CD4-positive, CD25-positive, alpha-beta regulatory T cell (primary cell): ENCODE data around the gene PLG. TPM values are rescaled to one million over a fixed set of nuclear protein-coding genes. Genes with fewer than 3 reads are reported as not detected.
"Not testable (repeated sequence)": the region's sequence is repeated elsewhere in the genome, so short reads cannot be mapped to it uniquely, and the experiment has no call there.

Source experiments
- ATAC-seq, 2 donors: fragments of 150-1000 bp; cut with Tn5 transposase; one replicate each; pipeline ENCODE4 v1.10.0; 2021; ENCODE audit warnings: low read depth in 2 of 2, moderate number of reproducible peaks in 2 of 2, moderate library complexity in 1 of 2
- DNase-seq, 3 donors: peaks; one replicate each; pipeline versions ENCODE4 v3.0.0 to v3.0.0-alpha.2; 2012 to 2022; ENCODE audit warnings: mixed read lengths in 1 of 3
- H3K27ac ChIP-seq: one replicate; pipeline ENCODE4 v1.7.0; 2013; ENCODE audit warnings: mild to moderate bottlenecking, low read length; ENCODE audit not compliant: insufficient read depth, poor library complexity, severe bottlenecking
- H3K27me3 ChIP-seq: one replicate; pipeline ENCODE4 v1.7.0; 2013; ENCODE audit warnings: low read length; ENCODE audit not compliant: control insufficient read depth, insufficient read depth
- H3K36me3 ChIP-seq: one replicate; pipeline ENCODE4 v1.7.0; 2013; ENCODE audit warnings: mild to moderate bottlenecking, low read length, moderate library complexity; ENCODE audit not compliant: control insufficient read depth, insufficient read depth
- H3K4me1 ChIP-seq: 2 replicates; pipeline ENCODE4 v1.7.0; 2013; ENCODE audit warnings: mild to moderate bottlenecking, low read length; ENCODE audit not compliant: insufficient read depth, control insufficient read depth, poor library complexity, severe bottlenecking
- H3K4me3 ChIP-seq: one replicate; pipeline ENCODE4 v1.7.0; 2013; ENCODE audit warnings: low read depth, mild to moderate bottlenecking, low read length, moderate library complexity
- H3K9me3 ChIP-seq, 2 experiments: 1 replicate in 1 of 2; 2 replicates in 1 of 2; pipeline ENCODE4 v1.7.0; 2013; ENCODE audit warnings: low read length in 2 of 2, mild to moderate bottlenecking in 1 of 2, moderate library complexity in 1 of 2; ENCODE audit not compliant: control insufficient read depth in 2 of 2
- H3K27ac Mint-ChIP-seq, 3 donors: one replicate each; pipeline ENCODE4 v1.8.0; 2020 to 2022; ENCODE audit warnings: mild to moderate bottlenecking in 3 of 3, mixed read lengths in 3 of 3, moderate library complexity in 2 of 3
- H3K27me3 Mint-ChIP-seq: one replicate; pipeline ENCODE4 v1.8.0; 2022; ENCODE audit warnings: mild to moderate bottlenecking, mixed read lengths
- H3K36me3 Mint-ChIP-seq: one replicate; pipeline ENCODE4 v1.8.0; 2020; ENCODE audit warnings: mixed read lengths
- H3K4me1 Mint-ChIP-seq, 4 donors: one replicate each; pipeline ENCODE4 v1.8.0; 2020 to 2022; ENCODE audit warnings: mixed read lengths in 4 of 4, mild to moderate bottlenecking in 1 of 4
- H3K4me3 Mint-ChIP-seq, 4 donors: one replicate each; pipeline ENCODE4 v1.8.0; 2020 to 2022; ENCODE audit warnings: mild to moderate bottlenecking in 4 of 4, mixed read lengths in 4 of 4, moderate library complexity in 3 of 4
- H3K9me3 Mint-ChIP-seq, 7 donors: one replicate each; pipeline ENCODE4 v1.8.0; 2020 to 2022; ENCODE audit warnings: mixed read lengths in 7 of 7, mild to moderate bottlenecking in 3 of 7, moderate library complexity in 2 of 7
- polyA plus RNA-seq, 4 donors: library from polyadenylated mRNA; unstranded; fragments of 300-500 nt; fragmentation: Illumina TruSeq; gene quantifications; one replicate each; pipeline ENCODE4 v1.2.3, GENCODE V29; 2021
- total RNA-seq: library from RNA; stranded (reverse); gene quantifications from one replicate; pipeline ENCODE4 v1.2.3, GENCODE V29; 2022

Gene PLG
- not detected for total RNA-seq
- polyA plus RNA-seq: not detected

- H3K27me3 ChIP-seq, H3K4me1 Mint-ChIP-seq, H3K36me3 ChIP-seq, H3K27ac ChIP-seq, H3K36me3 Mint-ChIP-seq, ATAC-seq, H3K9me3 ChIP-seq, H3K9me3 Mint-ChIP-seq, H3K4me1 ChIP-seq, H3K4me3 Mint-ChIP-seq, H3K4me3 ChIP-seq, H3K27me3 Mint-ChIP-seq, DNase-seq: not testable (repeated sequence)
- H3K27ac Mint-ChIP-seq: peak within 1 kb of the TSS in 1 of 3 donors; percentile 60
Measured at GRCh38 chr6:160701918-160702680, at the start of gene PLG. PLG (plus strand) TSS chr6:160702244; CDS start chr6:160702305, 61 bp downstream.

- Mint-ChIP-seq H3K4me1 (no peaks in the 10 kb centered on the region), H3K4me3 (no peak overlapping the region), H3K36me3 (no peaks in the 10 kb centered on the region), H3K27ac (no peak overlapping the region), H3K27me3 (peaks cover 9% of the 10 kb centered on the region), H3K9me3 (peaks cover 0 to 7% (median 3%) of the 10 kb centered on the region in 7 donors)
- DNase-seq: no peak
- H3K27me3 ChIP-seq: peaks cover 3% of the 10 kb centered on the region
- H3K36me3 ChIP-seq: no peaks in the 10 kb centered on the region
- ATAC-seq: no peak
- H3K4me3 ChIP-seq: no peak overlapping the region
- no peaks in the 10 kb centered on the region for H3K9me3 ChIP-seq
- H3K27ac ChIP-seq: no peak overlapping the region
- no peaks in the 10 kb centered on the region for H3K4me1 ChIP-seq
Measured at GRCh38 chr6:160659562-160659961, 42.5 kb upstream of the PLG start.

GRCh38 chr6:160661216-160661615 lies 40.8 kb upstream of the PLG start:
- H3K36me3 ChIP-seq: no peaks in the 10 kb centered on the region
- H3K27me3 Mint-ChIP-seq: peaks cover 10% of the 10 kb centered on the region
- H3K4me1 ChIP-seq: no peaks in the 10 kb centered on the region
- H3K4me1 Mint-ChIP-seq: no peaks in the 10 kb centered on the region
- H3K27ac Mint-ChIP-seq: no peak overlapping the region
- H3K9me3 ChIP-seq: no peaks in the 10 kb centered on the region
- H3K4me3 ChIP-seq: no peak overlapping the region
- no peak overlapping the region for H3K27ac ChIP-seq
- no peaks in the 10 kb centered on the region for H3K36me3 Mint-ChIP-seq
- no peak for ATAC-seq
- DNase-seq: no peak
- H3K4me3 Mint-ChIP-seq: no peak overlapping the region
- peaks cover 0 to 7% (median 3%) of the 10 kb centered on the region in 7 donors for H3K9me3 Mint-ChIP-seq
- H3K27me3 ChIP-seq: peaks cover 3% of the 10 kb centered on the region

GRCh38 chr6:160662429-160662828 lies 39.6 kb upstream of the PLG start:
- Histone ChIP-seq H3K4me3 (no peak overlapping the region), H3K9me3 (no peaks in the 10 kb centered on the region), H3K4me1 (no peaks in the 10 kb centered on the region), H3K36me3 (no peaks in the 10 kb centered on the region), H3K27me3 (peaks cover 5% of the 10 kb centered on the region), H3K27ac (no peak overlapping the region)
- ATAC-seq (no peak), DNase-seq (no peak)
- H3K9me3 Mint-ChIP-seq: peaks cover 0 to 6% (median 1%) of the 10 kb centered on the region in 7 donors
- H3K36me3 Mint-ChIP-seq: no peaks in the 10 kb centered on the region
- no peaks in the 10 kb centered on the region for H3K4me1 Mint-ChIP-seq
- H3K4me3 Mint-ChIP-seq: no peak overlapping the region
- H3K27me3 Mint-ChIP-seq: peaks cover 10% of the 10 kb centered on the region
- H3K27ac Mint-ChIP-seq: no peak overlapping the region

GRCh38 chr6:160662842-160663241 lies 39.2 kb upstream of the PLG start:
- Histone ChIP-seq H3K9me3 (no peaks in the 10 kb centered on the region), H3K27me3 (peaks cover 5% of the 10 kb centered on the region), H3K36me3 (no peaks in the 10 kb centered on the region), H3K27ac (no peak overlapping the region), H3K4me1 (no peaks in the 10 kb centered on the region), H3K4me3 (no peak overlapping the region)
- H3K4me3 Mint-ChIP-seq: no peak overlapping the region
- DNase-seq (no peak), ATAC-seq (no peak)
- H3K36me3 Mint-ChIP-seq: no peaks in the 10 kb centered on the region
- H3K27ac Mint-ChIP-seq: no peak overlapping the region
- peaks cover 10% of the 10 kb centered on the region for H3K27me3 Mint-ChIP-seq
- H3K9me3 Mint-ChIP-seq: peaks cover 0 to 4% (median 1%) of the 10 kb centered on the region in 7 donors
- peaks cover 0 to 2% (median 0%) of the 10 kb centered on the region in 4 donors for H3K4me1 Mint-ChIP-seq

GRCh38 chr6:160664198-160664597 lies 37.8 kb upstream of the PLG start, which contains the start of gene LPA:
LPA (minus strand) TSS chr6:160664275; CDS start chr6:160664214, 61 bp downstream.
- H3K9me3 Mint-ChIP-seq, DNase-seq, H3K27ac Mint-ChIP-seq, H3K27me3 ChIP-seq, H3K4me1 ChIP-seq, ATAC-seq, H3K4me1 Mint-ChIP-seq, H3K4me3 Mint-ChIP-seq, H3K27me3 Mint-ChIP-seq, H3K36me3 Mint-ChIP-seq, H3K9me3 ChIP-seq, H3K4me3 ChIP-seq, H3K36me3 ChIP-seq, H3K27ac ChIP-seq: not testable (repeated sequence)

GRCh38 chr6:160667639-160668481 lies 34.2 kb upstream of the PLG start:
- DNase-seq (peak in 2 of 3 donors; percentile 12 to 51), ATAC-seq (no peak)
- no peak overlapping the region for H3K4me3 ChIP-seq
- Mint-ChIP-seq H3K9me3 (peaks cover 0 to 10% (median 2%) of the 10 kb centered on the region in 7 donors), H3K27me3 (peaks cover 4% of the 10 kb centered on the region), H3K36me3 (no peaks in the 10 kb centered on the region), H3K4me3 (no peak overlapping the region), H3K27ac (no peak overlapping the region), H3K4me1 (peaks cover 0 to 2% (median 0%) of the 10 kb centered on the region in 4 donors)
- H3K36me3 ChIP-seq: no peaks in the 10 kb centered on the region
- no peaks in the 10 kb centered on the region for H3K4me1 ChIP-seq
- H3K27me3 ChIP-seq: peaks cover 3% of the 10 kb centered on the region
- H3K9me3 ChIP-seq: no peaks in the 10 kb centered on the region
- H3K27ac ChIP-seq: no peak overlapping the region
